GM21786 (cell line): ENCODE measurements around the gene ERCC2.
"Not testable (repeated sequence)": the region's sequence is repeated elsewhere in the genome, so short reads cannot be mapped to it uniquely, and the experiment has no call there.

Source experiments
- ATAC-seq: cut with Tn5 transposase; IDR thresholded peaks from one replicate; pipeline ENCODE4 v1.9.1; 2021; ENCODE audit not compliant: unreplicated experiment

ERCC2 gene

GRCh38 chr19:45339629-45340028 is 30.7 kb downstream of the ERCC2 start:
- no peak for ATAC-seq

- no peak for ATAC-seq
These were observed 33.6 kb downstream of the ERCC2 start for GRCh38 chr19:45336696-45337251.

DNA sequence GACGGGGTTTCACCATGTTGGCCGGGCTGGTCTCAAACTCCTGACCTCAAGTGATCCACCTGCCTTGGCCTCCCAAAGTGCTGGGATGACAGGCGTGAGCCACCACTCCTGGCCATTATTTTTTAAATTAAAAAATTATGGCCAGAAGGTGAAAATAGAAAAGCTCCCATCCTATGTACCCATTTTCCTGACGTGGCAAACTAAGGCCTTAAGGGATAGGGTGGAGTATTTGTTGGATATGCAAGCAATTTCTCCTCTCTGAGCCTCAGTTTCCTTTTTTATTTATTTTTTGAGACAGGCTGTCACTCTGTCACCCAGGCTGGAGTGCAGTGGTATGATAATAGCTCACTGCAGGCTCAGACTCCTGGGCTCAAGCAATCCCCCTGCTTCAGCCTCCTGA is 35.5 kb downstream of the ERCC2 start:
- not testable (repeated sequence) for ATAC-seq

- ATAC-seq, result no peak
These were observed 36.6 kb downstream of the ERCC2 start for GRCh38 chr19:45333609-45334303.

DNA sequence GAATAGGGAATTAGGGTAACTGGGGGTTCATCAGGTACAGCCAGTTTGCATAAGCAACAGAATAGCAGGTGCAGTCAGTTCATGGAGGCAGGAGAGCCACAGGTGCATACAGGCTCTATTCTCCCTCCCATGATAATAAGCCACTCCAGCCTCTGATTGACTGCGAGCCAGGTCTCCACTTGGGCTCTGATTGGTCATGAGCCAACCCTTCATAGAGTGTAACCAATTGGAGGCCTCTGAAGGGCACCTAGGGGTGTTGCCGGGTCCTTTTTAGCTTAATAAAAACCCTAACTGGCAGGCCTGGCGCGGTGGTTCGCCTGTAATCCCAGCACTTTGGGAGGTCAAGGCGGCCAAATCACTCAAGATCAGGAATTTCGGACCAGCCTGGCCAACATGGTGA is 39.0 kb downstream of the ERCC2 start:
- ATAC-seq, result no peak

DNA sequence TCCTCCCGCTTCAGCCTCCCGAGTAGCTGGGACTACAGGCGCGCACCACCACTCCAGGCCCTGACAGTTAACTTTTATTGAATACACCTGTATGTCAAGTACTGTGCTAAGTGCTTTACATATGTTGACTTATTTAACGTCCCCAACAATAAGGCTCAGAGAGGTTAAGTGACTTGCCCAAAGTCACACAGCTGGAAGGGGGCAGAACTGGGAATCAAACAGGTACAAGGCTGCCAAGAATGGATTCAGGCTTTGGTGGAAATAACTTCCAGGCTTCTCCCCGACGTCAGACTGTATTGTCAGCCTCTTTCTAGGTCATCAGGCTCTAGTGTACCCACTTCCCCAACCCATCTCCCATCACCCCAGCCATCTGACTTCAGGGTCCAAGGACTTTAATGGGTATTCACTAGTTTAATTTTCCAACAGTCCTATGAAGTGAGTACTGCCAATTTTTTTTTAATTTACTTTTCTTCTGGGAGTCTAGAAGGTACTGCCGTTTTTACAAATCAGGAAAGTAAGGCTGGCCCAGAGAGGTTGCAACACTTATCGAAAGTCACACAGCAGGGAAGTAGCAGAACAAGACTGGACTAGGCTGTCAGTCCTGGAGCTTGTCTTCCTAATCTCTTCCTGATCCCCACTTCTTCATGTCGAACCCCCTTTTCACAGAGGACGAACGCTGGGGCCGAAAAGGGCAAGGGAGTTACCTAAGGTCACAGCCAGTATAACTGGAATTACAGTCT is 42.8 kb downstream of the ERCC2 start:
- no peak for ATAC-seq

- ATAC-seq, result no peak
These were observed 45.9 kb downstream of the ERCC2 start for GRCh38 chr19:45324349-45324907.

DNA sequence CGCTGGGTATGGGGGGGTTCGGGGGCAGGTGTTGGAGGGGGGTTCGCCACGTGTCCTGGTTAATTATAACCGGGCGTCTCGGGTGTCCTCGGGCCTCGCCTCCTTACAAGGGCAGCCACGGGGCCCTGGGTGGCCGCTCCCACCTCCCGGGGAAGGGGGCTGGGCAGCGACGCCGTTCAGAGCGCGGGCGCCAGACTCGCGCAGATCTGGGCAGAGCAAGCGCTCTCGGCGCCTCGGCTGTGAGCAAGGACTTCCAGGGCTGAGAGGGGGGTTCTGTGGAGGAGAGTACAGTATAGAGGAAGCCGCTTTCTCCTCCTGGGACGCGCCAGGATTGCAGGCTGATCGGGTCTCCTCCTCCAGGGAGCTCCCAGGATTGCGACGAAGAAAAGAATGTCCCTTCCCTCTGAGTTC is 46.7 kb downstream of the ERCC2 start:
- no peak for ATAC-seq

DNA sequence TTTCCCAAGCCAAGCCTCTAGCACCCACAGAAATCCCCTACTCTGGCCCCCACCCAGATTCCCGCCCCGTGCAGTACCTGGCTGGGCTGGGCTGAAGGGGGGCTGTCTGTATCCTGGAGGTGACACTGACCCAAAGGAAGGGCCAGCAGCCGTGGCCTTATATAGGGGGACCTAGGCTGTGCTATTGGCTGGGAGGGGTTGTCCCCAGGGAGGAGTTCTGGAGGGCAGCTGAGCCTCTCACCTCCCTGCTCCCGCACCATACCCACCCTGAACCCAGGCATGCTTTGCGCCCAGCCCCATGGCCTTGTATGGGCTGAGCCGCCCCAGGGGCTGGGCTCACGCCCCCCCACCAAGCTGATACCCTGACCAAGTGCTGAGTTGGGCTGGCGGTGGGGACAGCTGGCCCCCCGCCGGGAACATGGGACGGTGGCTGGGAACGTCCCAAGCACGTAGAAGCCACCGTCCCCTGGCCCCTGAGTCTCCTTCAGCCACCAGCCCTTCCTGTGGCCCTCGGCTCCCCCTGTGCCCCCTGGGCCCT is 47.6 kb downstream of the ERCC2 start, which contains the start of gene CKM:
TSS of gene CKM (minus strand) at position 132 of the 538 bp plus-strand sequence. CDS start 3,162 bp downstream, outside the sequence.
- ATAC-seq, result no peak

GRCh38 chr19:45322311-45322710 is 48.1 kb downstream of the ERCC2 start:
- ATAC-seq, result no peak

GRCh38 chr19:45321848-45322247 is 48.5 kb downstream of the ERCC2 start:
- no peak for ATAC-seq

DNA sequence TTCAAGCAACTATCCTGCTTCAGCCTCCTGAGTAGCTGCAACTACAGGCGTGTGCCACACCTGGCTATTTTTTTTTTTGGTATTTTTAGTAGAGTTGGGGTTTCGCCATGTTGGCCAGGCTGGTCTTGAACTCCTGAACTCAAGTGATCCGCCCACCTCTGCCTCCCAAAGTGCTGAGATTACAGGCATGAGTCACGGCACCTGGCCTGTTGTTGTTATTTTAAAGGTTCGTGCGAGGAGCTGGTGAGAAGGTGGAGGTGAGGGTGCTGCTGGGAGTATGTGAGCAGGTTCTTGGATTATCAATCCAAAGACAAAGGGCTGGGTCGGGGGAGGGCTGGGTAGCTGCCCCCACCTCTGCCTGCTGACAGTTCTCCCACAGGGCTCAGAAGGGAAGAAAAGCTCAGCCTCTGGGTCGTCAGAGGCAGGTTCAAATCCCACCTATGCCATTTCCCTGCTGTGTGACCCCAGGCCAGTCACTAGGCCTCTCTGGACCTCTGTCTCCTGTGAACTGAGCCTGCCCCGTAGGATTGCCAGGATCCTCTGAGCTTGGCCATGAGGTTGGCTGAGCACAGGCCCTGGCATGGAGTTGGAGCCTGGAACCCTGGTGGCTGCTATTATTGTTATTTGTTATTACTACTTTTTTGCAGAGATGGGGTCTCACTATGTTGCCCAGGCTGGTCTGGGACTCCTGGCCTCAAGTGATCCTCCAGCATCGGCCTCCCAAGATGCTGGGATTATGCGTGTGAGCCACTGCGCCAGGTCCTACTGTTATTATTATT is 49.2 kb downstream of the ERCC2 start:
- no peak for ATAC-seq

- no peak for ATAC-seq
These were observed 55.1 kb downstream of the ERCC2 start for GRCh38 chr19:45315304-45315703.

DNA sequence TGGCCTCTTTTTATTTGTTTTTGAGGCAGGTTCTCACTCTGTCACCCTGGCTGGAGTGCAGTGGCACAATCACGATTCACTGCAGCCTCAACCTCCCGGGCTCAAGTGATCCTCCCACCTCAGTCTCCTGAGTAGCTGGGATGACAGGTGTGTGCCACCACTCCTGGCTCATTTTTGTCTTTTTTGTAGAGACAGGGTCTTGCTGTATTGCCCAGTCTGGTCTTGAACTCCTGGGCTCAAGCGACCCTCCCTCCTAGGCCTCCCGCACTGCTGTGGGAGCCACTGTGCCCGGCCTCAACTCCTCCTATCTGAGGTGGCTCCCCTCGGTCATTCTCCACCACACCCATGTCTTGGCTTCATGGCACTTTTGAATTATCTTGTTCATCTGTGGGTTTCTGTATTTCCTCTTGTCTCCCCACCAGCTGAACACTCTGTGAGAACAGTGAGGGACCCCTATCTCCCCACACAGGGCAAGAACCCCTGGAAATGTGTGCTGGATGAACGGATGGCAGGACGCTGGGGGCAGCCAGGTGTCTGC is 55.6 kb downstream of the ERCC2 start:
- ATAC-seq, result no peak

DNA sequence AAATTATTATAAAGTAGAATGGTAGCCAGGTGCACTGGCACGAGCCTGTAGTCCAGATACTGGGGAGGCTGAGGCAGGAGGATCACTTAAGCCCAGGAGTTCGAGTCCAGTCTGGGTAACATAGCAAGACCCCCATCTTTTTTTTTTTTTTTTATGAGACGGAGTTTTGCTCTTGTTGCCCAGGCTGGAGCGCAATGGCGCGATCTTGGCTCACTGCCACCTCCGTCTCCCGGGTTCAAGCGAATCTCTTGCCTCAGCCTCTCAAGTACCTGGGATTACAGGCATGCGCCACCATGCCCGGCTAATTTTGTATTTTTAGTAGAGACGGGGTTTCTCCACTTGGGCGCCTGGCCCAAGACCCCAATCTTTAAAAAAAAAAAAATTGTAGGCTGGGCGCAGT is 58.1 kb downstream of the ERCC2 start:
- ATAC-seq, result not testable (repeated sequence)

GRCh38 chr19:45311621-45312020 is 58.8 kb downstream of the ERCC2 start:
- no peak for ATAC-seq

DNA sequence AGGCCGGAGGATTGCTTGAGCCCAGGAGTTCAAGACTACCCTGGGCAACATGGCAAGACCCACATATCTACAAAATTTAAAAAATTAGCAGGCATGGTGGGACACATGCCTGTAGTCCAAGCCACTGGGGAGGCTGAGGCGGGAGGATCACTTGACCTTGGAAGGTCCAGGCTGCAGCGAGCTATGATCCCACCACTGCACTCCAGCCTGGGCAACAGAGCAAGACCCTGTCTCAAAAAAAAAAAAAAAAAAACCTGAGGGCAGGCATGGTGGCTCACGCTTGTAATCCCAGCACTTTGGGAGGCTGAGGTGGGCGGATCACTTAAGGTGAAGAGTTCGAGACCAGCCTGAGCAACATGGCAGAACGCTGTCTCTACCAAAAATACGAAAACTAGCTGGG is 61.1 kb downstream of the ERCC2 start:
- not testable (repeated sequence) for ATAC-seq

GRCh38 chr19:45307361-45307760 is 63.0 kb downstream of the ERCC2 start:
- no peak for ATAC-seq

GRCh38 chr19:45306518-45307027 is 63.8 kb downstream of the ERCC2 start:
- no peak for ATAC-seq

DNA sequence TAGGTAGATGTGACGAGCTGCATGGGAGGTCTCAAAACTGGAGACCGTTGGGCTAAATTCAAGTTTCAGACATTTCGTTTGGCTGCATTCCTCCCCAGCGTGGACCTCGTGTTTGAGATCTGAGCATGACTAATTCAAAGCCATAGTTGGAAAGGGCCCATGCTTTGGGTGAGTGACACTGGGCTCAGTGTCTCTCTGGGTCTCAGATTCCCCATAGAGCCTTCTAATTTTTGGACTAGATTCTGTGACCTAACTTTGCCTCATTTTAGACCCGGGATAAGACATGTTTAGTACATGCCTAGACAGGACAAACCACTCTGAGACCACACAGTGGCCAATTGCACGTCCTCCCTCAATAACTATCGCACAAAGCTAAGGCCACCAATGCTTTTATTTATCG is 64.3 kb downstream of the ERCC2 start:
- no peak for ATAC-seq
